Suprapubic skin (tissue), 4 donors: ENCODE measurements around the gene BAZ2B.

Experiments
- EP300 ChIP-seq: sonication (generic); formaldehyde crosslinking; IDR thresholded peaks from one replicate; pipeline ENCODE4 v1.6.1; 2017; ENCODE audit warnings: antibody characterized with exemption
- POLR2A ChIP-seq, 2 donors: fragments of 450-650 bp; IDR thresholded peaks; one replicate each; pipeline ENCODE4 v1.6.1; 2017; ENCODE audit warnings: antibody characterized with exemption in 2 of 2, mild to moderate bottlenecking in 2 of 2, moderate library complexity in 2 of 2
- POLR2AphosphoS5 ChIP-seq, 3 donors: sonication (generic); formaldehyde crosslinking; IDR thresholded peaks; one replicate each; pipeline ENCODE4 v1.6.1; 2017; ENCODE audit warnings: antibody characterized with exemption in 3 of 3
- TF ChIP-seq, protein P1 (sequence below), 2 donors: fragments of 200-600 bp in 1 of 2; fragments of 450-650 bp in 1 of 2; sonication (generic) in 1 of 2; IDR thresholded peaks; one replicate each; pipeline ENCODE4 v1.5.1; 2016 to 2019; ENCODE audit warnings: antibody characterized with exemption in 2 of 2, mild to moderate bottlenecking in 1 of 2, moderate library complexity in 1 of 2

DNA sequence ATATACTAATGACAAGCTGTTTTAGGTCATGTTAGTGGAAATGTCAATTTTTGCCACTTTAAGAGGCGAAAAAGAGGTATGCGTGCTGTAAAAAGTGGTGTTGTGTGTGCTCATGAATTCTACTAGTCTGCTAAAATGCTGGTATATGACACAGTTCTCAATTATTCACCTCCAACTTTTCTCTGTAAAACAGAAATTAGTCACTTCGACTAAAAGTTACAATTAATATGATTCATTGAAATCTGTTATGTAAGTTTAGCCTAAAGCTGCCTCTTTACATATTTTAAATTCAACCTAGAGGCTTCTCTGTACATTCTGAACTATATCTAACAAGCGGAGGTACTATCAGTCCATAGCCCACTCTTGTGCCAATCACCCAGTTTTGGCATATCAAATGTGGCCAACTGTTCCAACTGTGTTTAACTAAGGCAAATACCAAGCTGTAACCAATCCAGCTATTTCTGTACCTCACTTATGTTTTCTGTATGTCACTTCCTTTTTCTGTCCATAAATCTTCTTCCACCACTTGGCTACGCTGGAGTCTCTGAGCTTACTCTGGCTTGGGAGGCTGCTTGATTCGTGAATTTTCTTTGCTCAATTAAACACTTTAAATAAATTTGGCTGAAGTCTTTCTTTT is 20.8 kb downstream of the BAZ2B start:
- TF ChIP-seq, protein P1, sequence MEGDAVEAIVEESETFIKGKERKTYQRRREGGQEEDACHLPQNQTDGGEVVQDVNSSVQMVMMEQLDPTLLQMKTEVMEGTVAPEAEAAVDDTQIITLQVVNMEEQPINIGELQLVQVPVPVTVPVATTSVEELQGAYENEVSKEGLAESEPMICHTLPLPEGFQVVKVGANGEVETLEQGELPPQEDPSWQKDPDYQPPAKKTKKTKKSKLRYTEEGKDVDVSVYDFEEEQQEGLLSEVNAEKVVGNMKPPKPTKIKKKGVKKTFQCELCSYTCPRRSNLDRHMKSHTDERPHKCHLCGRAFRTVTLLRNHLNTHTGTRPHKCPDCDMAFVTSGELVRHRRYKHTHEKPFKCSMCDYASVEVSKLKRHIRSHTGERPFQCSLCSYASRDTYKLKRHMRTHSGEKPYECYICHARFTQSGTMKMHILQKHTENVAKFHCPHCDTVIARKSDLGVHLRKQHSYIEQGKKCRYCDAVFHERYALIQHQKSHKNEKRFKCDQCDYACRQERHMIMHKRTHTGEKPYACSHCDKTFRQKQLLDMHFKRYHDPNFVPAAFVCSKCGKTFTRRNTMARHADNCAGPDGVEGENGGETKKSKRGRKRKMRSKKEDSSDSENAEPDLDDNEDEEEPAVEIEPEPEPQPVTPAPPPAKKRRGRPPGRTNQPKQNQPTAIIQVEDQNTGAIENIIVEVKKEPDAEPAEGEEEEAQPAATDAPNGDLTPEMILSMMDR (IDR thresholded peaks at IDR 0.05), result no peak
- TF ChIP-seq POLR2AphosphoS5 (IDR thresholded peaks at IDR 0.05) (no peak), POLR2A (IDR thresholded peaks at IDR 0.05) (no peak), EP300 (no peak)
